CD4-positive, alpha-beta memory T cell (primary cell): ENCODE measurements around the gene SOSTDC1. TPM values are rescaled to one million over a fixed set of nuclear protein-coding genes. Genes with fewer than 3 reads are reported as not detected.
A peak's percentile ranks its signal among the peaks of the same experiment; 100 is the strongest.

Experiments used
- CTCF ChIA-PET: fragments of 350-600 bp; sonication (Branson Sonifier 250); formaldehyde crosslinking; loops from one replicate; lab custom pipeline; 2021; ENCODE audit warnings: inconsistent platforms; ENCODE audit not compliant: partially characterized antibody; lab: Charles Lee
- POLR2A ChIA-PET: fragments of 350-600 bp; sonication (Branson Sonifier 250); formaldehyde crosslinking; loops from one replicate; lab custom pipeline; 2021; ENCODE audit not compliant: partially characterized antibody; lab: Charles Lee
- DNase-seq, 5 donors: peaks; one replicate each; pipeline versions ENCODE4 v3.0.0 to v3.0.0-alpha.2; 2020 to 2022; ENCODE audit warnings: mixed read lengths in 1 of 5
- H3K27ac ChIP-seq: one replicate; pipeline ENCODE4 v1.7.0; 2013; ENCODE audit warnings: low read depth, low read length
- H3K27me3 ChIP-seq: 2 replicates; pipeline ENCODE4 v1.7.0; 2013; ENCODE audit warnings: mild to moderate bottlenecking, low read length, moderate library complexity; ENCODE audit not compliant: insufficient read depth
- H3K36me3 ChIP-seq: 2 replicates; pipeline ENCODE4 v1.7.0; 2013; ENCODE audit warnings: mild to moderate bottlenecking, low read length, moderate library complexity; ENCODE audit not compliant: insufficient read depth
- H3K4me1 ChIP-seq: 2 replicates; pipeline ENCODE4 v1.7.0; 2013; ENCODE audit warnings: mild to moderate bottlenecking, low read length, moderate library complexity; ENCODE audit not compliant: insufficient read depth
- H3K4me3 ChIP-seq, 2 donors: one replicate each; pipeline ENCODE4 v1.7.0; 2013; ENCODE audit warnings: low read length in 2 of 2, mild to moderate bottlenecking in 1 of 2
- H3K9me3 ChIP-seq, 2 donors: one replicate each; pipeline ENCODE4 v1.7.0; 2013; ENCODE audit warnings: low read length in 2 of 2, control low read depth in 1 of 2; ENCODE audit not compliant: control insufficient read depth in 1 of 2
- H3K27ac Mint-ChIP-seq, 7 donors: one replicate each; pipeline ENCODE4 v1.8.0; 2020 to 2021; ENCODE audit warnings: mixed read lengths in 7 of 7, mild to moderate bottlenecking in 6 of 7, inconsistent platforms in 3 of 7, moderate library complexity in 3 of 7
- H3K27me3 Mint-ChIP-seq, 2 donors: one replicate each; pipeline ENCODE4 v1.8.0; 2020 to 2021; ENCODE audit warnings: mixed read lengths in 2 of 2
- H3K36me3 Mint-ChIP-seq, 2 donors: one replicate each; pipeline ENCODE4 v1.8.0; 2020 to 2021; ENCODE audit warnings: mixed read lengths in 2 of 2, inconsistent platforms in 1 of 2, mild to moderate bottlenecking in 1 of 2
- H3K4me1 Mint-ChIP-seq, 4 donors: one replicate each; pipeline ENCODE4 v1.8.0; 2020 to 2021; ENCODE audit warnings: mixed read lengths in 4 of 4, mild to moderate bottlenecking in 1 of 4
- H3K4me3 Mint-ChIP-seq, 8 donors: one replicate each; pipeline ENCODE4 v1.8.0; 2020 to 2021; ENCODE audit warnings: mixed read lengths in 8 of 8, mild to moderate bottlenecking in 7 of 8, moderate library complexity in 6 of 8, inconsistent platforms in 3 of 8
- H3K9me3 Mint-ChIP-seq, 8 donors: one replicate each; pipeline ENCODE4 v1.8.0; 2020 to 2021; ENCODE audit warnings: mixed read lengths in 8 of 8, mild to moderate bottlenecking in 5 of 8, inconsistent platforms in 3 of 8, moderate library complexity in 1 of 8
- intact Hi-C: fragments of 100-400 bp; cut with micrococcal nuclease; formaldehyde crosslinking; loops from one replicate; pipeline ENCODE4 v1.15.1; 2023
- polyA plus RNA-seq, 2 donors: library from polyadenylated mRNA; unstranded; fragments of 300-500 nt; fragmentation: Illumina TruSeq; gene quantifications; one replicate each; pipeline ENCODE4 v1.2.3, GENCODE V29; 2021
- total RNA-seq, 2 experiments: library from RNA; stranded (reverse); gene quantifications; one replicate each; pipeline ENCODE4 v1.2.3, GENCODE V29; 2021

The SOSTDC1 gene
- total and polyA plus RNA-seq, 4 experiments from 2014 or later, result not detected

DNA sequence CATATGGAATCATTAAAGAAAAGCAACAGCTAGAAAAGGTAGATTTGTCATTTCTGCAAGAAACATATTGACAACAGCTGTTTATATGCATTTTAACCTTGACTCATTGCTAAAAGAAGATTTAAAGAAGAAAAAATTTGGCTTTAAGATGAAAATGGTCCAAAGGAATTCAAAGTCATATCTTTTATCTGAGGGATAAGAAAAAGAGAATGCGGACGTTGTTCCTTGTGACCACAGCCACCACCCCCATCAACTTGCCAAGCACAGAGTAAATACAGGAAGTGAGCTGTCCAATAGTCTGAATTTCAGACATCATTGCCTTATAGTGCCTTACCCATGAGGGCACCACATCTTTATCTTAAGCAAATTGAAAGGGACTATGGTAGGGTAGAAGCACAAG, 36.9 kb downstream of the SOSTDC1 start:
- H3K4me1 ChIP-seq, result no peaks in the 10 kb centered on the region
- H3K36me3 Mint-ChIP-seq, result no peaks in the 10 kb centered on the region
- no peaks in the 10 kb centered on the region for H3K9me3 Mint-ChIP-seq
- H3K4me3 Mint-ChIP-seq, result no peak overlapping the region
- H3K9me3 ChIP-seq, result no peaks in the 10 kb centered on the region
- peaks cover 3 to 5% of the 10 kb centered on the region in 2 donors for H3K27me3 Mint-ChIP-seq
- DNase-seq, result no peak
- ChIA-PET CTCF (interaction anchor here (0.7 kb wide), 1 partner anchor 136 kb away, joined by 3 read pairs; no protein-coding TSS in a partner anchor), POLR2A (interaction anchor here (1.4 kb wide), 1 partner anchor 8 kb away, joined by 6 read pairs; no protein-coding TSS in a partner anchor)
- no peak overlapping the region for H3K4me3 ChIP-seq
- peaks cover 0 to 4% (median 0%) of the 10 kb centered on the region in 4 donors for H3K4me1 Mint-ChIP-seq
- intact Hi-C loops, result no loop called here
- H3K27ac Mint-ChIP-seq, result no peak overlapping the region
- H3K36me3 ChIP-seq, result no peaks in the 10 kb centered on the region
- H3K27me3 ChIP-seq, result no peaks in the 10 kb centered on the region
- H3K27ac ChIP-seq, result no peak overlapping the region

- Mint-ChIP-seq H3K4me3 (no peak overlapping the region), H3K4me1 (no peaks in the 10 kb centered on the region), H3K9me3 (no peaks in the 10 kb centered on the region), H3K27me3 (peaks cover 3 to 5% of the 10 kb centered on the region in 2 donors), H3K27ac (no peak overlapping the region), H3K36me3 (no peaks in the 10 kb centered on the region)
- Histone ChIP-seq H3K27me3 (no peaks in the 10 kb centered on the region), H3K36me3 (no peaks in the 10 kb centered on the region), H3K27ac (no peak overlapping the region), H3K4me1 (no peaks in the 10 kb centered on the region), H3K9me3 (no peaks in the 10 kb centered on the region), H3K4me3 (no peak overlapping the region)
- DNase-seq, result no peak
- CTCF ChIA-PET, result no interaction called here
- intact Hi-C loops, result no loop called here
- POLR2A ChIA-PET, result interaction anchor here (1.4 kb wide), 1 partner anchor 8 kb away, joined by 6 read pairs; no protein-coding TSS in a partner anchor
Observed at GRCh38 chr7:16428182-16428581, 37.4 kb downstream of the SOSTDC1 start.

DNA sequence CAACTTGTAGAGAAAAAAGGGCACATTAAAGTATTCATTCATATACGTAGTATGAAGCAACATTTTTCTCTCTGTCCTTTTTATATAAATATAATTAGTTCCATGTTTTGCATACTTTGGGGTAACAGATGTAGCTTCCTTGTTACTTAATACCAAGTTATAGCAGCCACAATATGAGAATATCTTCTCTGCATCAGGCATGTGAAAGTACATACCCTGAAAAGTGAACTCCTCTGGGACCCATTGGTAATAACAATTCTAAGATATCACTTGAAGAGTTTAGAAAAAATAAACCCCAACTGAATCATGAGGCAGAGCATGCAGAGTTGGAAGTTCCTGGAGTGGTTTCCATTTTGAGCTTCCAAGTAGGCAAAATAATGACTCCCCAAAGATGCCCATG, 41.8 kb downstream of the SOSTDC1 start:
- Histone ChIP-seq H3K4me3 (no peak overlapping the region), H3K27me3 (no peaks in the 10 kb centered on the region), H3K9me3 (no peaks in the 10 kb centered on the region), H3K4me1 (peaks cover 15% of the 10 kb centered on the region), H3K27ac (no peak overlapping the region), H3K36me3 (no peaks in the 10 kb centered on the region)
- Mint-ChIP-seq H3K36me3 (peaks cover 0 to 3% of the 10 kb centered on the region in 2 donors), H3K4me3 (no peak overlapping the region), H3K9me3 (no peaks in the 10 kb centered on the region), H3K4me1 (peaks cover 10 to 19% (median 16%) of the 10 kb centered on the region in 4 donors), H3K27ac (no peak overlapping the region), H3K27me3 (peaks cover 2 to 8% of the 10 kb centered on the region in 2 donors)
- no peak for DNase-seq
- POLR2A ChIA-PET, result no interaction called here
- CTCF ChIA-PET, result interaction anchor here (0.9 to 6.0 kb wide), 3 partner anchors 10 to 141 kb away, joined by 3 to 60 read pairs (median 4); no protein-coding TSS in a partner anchor
- intact Hi-C loops, result no loop called here

DNA sequence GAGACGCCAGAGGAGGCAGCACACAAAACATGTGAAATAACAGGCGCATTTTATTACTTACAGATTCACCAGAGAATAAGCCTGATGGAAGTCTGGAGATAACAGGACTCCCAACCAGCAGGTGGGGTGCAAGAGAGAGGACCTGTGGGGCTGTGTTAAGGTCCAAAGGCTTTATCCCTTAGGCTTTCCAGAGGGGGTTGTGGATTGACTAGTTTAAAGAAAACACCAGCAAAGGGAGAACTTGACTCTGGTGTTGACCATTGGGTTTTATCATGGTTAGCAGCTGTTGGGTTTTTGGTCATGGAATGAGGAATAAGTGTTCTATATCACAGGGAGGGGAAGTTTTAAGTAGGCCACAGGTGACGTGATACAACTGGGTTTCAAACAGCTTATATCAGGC, 42.6 kb downstream of the SOSTDC1 start:
- POLR2A ChIA-PET, result no interaction called here
- Histone ChIP-seq H3K4me3 (no peak overlapping the region), H3K4me1 (peaks cover 15% of the 10 kb centered on the region), H3K9me3 (no peaks in the 10 kb centered on the region), H3K27ac (no peak overlapping the region), H3K27me3 (no peaks in the 10 kb centered on the region), H3K36me3 (no peaks in the 10 kb centered on the region)
- Mint-ChIP-seq H3K9me3 (no peaks in the 10 kb centered on the region), H3K27me3 (peaks cover 0 to 8% of the 10 kb centered on the region in 2 donors), H3K4me1 (peaks cover 10 to 25% (median 16%) of the 10 kb centered on the region in 4 donors), H3K36me3 (peaks cover 0 to 3% of the 10 kb centered on the region in 2 donors), H3K27ac (peak overlapping the region in 2 of 7 donors; percentile 48 to 57), H3K4me3 (peak overlapping the region in 2 of 8 donors; percentile 11 to 35)
- intact Hi-C loops, result no loop called here
- no peak for DNase-seq
- CTCF ChIA-PET, result interaction anchor here (0.9 to 6.0 kb wide), 3 partner anchors 10 to 142 kb away, joined by 3 to 60 read pairs (median 4); no protein-coding TSS in a partner anchor

DNA sequence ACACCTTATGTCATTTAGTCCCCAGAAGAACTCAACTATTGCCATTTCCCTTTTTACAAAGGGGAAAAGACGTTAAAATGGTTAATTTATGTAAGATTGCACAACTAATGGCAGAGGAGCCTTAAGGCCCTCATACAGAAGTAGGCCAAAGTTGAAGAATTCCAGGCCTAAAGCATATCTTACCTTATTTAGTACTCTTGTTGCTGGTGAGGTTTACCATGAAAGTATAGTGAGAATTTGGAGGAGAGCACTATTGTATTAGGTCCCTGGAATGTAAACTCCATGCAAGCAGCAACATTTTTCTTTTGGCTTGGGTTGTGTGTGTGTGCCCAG, 43.5 kb downstream of the SOSTDC1 start:
- Mint-ChIP-seq H3K27ac (peak overlapping the region in 6 of 7 donors; percentile 16 to 74 (median 42)), H3K27me3 (peaks cover 0 to 8% of the 10 kb centered on the region in 2 donors), H3K9me3 (no peaks in the 10 kb centered on the region), H3K4me1 (peaks cover 10 to 28% (median 18%) of the 10 kb centered on the region in 4 donors), H3K36me3 (peaks cover 0 to 3% of the 10 kb centered on the region in 2 donors), H3K4me3 (peak overlapping the region; percentile 47 to 70 (median 61))
- no peaks in the 10 kb centered on the region for H3K36me3 ChIP-seq
- no peaks in the 10 kb centered on the region for H3K27me3 ChIP-seq
- H3K27ac ChIP-seq, result no peak overlapping the region
- no peak overlapping the region for H3K4me3 ChIP-seq
- H3K9me3 ChIP-seq, result no peaks in the 10 kb centered on the region
- no peak for DNase-seq
- CTCF ChIA-PET, result interaction anchor here (2.1 to 6.0 kb wide), 3 partner anchors 11 to 143 kb away, joined by 8 to 60 read pairs (median 15); no protein-coding TSS in a partner anchor
- intact Hi-C loops, result no loop called here
- H3K4me1 ChIP-seq, result peaks cover 15% of the 10 kb centered on the region
- POLR2A ChIA-PET, result interaction anchor here (1.9 to 2.7 kb wide), 3 partner anchors 33 to 876 kb away, joined by 5 to 21 read pairs (median 5); partner anchors contain the start of genes AHR, ANKMY2 and BZW2

GRCh38 chr7:16421333-16422102, 44.0 kb downstream of the SOSTDC1 start, which contains the start of gene CRPPA:
TSS of gene CRPPA (minus strand) at chr7:16421538. CDS start at chr7:16421322, 216 bp downstream.
- peak within 1 kb of the TSS; percentile 64 for H3K27ac ChIP-seq
- H3K27ac Mint-ChIP-seq, result peak within 1 kb of the TSS; percentile 82 to 97 (median 95)

More at GRCh38 chr7:16421333-16422102, 44.0 kb downstream of the SOSTDC1 start, which contains the start of gene CRPPA:
- no peaks in the 10 kb centered on the region for H3K36me3 ChIP-seq
- no peaks in the 10 kb centered on the region for H3K9me3 ChIP-seq
- H3K4me1 ChIP-seq, result peaks cover 15% of the 10 kb centered on the region
- DNase-seq, result peak in 4 of 5 donors; percentile 27 to 36 (median 28)
- H3K36me3 Mint-ChIP-seq, result peaks cover 0 to 3% of the 10 kb centered on the region in 2 donors
- peaks cover 0 to 8% of the 10 kb centered on the region in 2 donors for H3K27me3 Mint-ChIP-seq
- ChIA-PET CTCF (interaction anchor here (1.1 to 6.0 kb wide), 6 partner anchors 11 to 198 kb away, joined by 3 to 60 read pairs (median 6); no protein-coding TSS in a partner anchor), POLR2A (interaction anchor here (0.9 to 2.7 kb wide), 9 partner anchors 7 to 876 kb away, joined by 3 to 21 read pairs (median 5); partner anchors contain the start of genes AHR, ANKMY2 and BZW2)
- H3K4me3 ChIP-seq, result peak within 1 kb of the TSS; percentile 50 to 63
- H3K9me3 Mint-ChIP-seq, result no peaks in the 10 kb centered on the region
- no peaks in the 10 kb centered on the region for H3K27me3 ChIP-seq
- intact Hi-C loops, result loop anchor here (2.0 kb wide), 1 partner anchor 813 kb away; no protein-coding TSS in a partner anchor
- H3K4me1 Mint-ChIP-seq, result peaks cover 10 to 32% (median 21%) of the 10 kb centered on the region in 4 donors
- peak within 1 kb of the TSS; percentile 81 to 94 (median 88) for H3K4me3 Mint-ChIP-seq
